ENCODE measurements around the gene RBM24.
"Not testable (repeated sequence)": the region's sequence is repeated elsewhere in the genome, so short reads cannot be mapped to it uniquely, and the experiment has no call there.

DNA sequence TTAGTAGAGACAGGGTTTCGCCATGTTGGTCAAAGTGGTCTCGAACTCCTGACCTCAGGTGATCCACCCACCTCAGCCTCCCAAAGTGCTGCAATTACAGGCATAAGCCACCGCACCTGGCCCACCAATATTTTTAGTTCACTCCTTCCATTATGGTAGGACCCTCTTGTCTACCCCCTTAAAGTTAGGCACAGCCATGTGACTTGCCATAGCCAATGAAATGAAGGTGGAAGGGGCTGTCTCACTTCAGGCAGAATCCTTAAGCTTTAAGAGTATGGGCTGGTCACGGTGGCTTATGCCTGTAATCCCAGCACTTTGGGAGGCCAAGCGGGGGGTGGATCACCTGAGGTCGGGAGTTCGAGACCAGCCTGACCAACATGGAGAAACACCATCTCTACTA is 32.1 kb downstream of the RBM24 start:
- TF ChIP-seq, protein P1, sequence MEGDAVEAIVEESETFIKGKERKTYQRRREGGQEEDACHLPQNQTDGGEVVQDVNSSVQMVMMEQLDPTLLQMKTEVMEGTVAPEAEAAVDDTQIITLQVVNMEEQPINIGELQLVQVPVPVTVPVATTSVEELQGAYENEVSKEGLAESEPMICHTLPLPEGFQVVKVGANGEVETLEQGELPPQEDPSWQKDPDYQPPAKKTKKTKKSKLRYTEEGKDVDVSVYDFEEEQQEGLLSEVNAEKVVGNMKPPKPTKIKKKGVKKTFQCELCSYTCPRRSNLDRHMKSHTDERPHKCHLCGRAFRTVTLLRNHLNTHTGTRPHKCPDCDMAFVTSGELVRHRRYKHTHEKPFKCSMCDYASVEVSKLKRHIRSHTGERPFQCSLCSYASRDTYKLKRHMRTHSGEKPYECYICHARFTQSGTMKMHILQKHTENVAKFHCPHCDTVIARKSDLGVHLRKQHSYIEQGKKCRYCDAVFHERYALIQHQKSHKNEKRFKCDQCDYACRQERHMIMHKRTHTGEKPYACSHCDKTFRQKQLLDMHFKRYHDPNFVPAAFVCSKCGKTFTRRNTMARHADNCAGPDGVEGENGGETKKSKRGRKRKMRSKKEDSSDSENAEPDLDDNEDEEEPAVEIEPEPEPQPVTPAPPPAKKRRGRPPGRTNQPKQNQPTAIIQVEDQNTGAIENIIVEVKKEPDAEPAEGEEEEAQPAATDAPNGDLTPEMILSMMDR (conservative IDR thresholded peaks at IDR 0.05; ENCODE audit: low read length) = not testable (repeated sequence)
- not testable (repeated sequence) for TF ChIP-seq EZH2phosphoT487 (IDR thresholded peaks at IDR 0.05; ENCODE audit: borderline replicate concordance)

Data from Loucy (cell line).